ENCODE measurements around the gene KRT2. TPM values are rescaled to one million over a fixed set of nuclear protein-coding genes. Genes with fewer than 3 reads are reported as not detected.

The KRT2 gene
- total and polyA plus RNA-seq, 9 of the 15 experiments (the other 6 are each of a cell fraction or from before 2014, with no cell fraction given), result 0.03 to 0.69 (median 0.07) TPM; not detected in 2

GRCh38 chr12:52606581-52607218 is 45.3 kb downstream of the KRT2 start:
- no peaks in the 10 kb centered on the region for H3K9me1 ChIP-seq (ENCODE audit: control insufficient read depth, insufficient read depth, low read length)
- in situ Hi-C loops (cut with MboI) (no loop called here), intact Hi-C loops (cut with micrococcal nuclease) (no loop called here)
- WGBS (ENCODE audit: insufficient coverage, low coverage, missing lambda C conversion rate), result 19% methylated on average over 7 of the region's 7 CpGs
- H4K20me1 ChIP-seq (replicated peaks; ENCODE audit: control insufficient read depth, insufficient read depth, low read length), result no peaks in the 10 kb centered on the region
- BruUV-seq (replicated peaks), result no TSS peak
- no peak overlapping the region for H3K4me3 ChIP-seq
- H3K79me2 ChIP-seq (ENCODE audit: control insufficient read depth, insufficient read depth, low read length), result no peaks in the 10 kb centered on the region
- H3K9me3 ChIP-seq (replicated peaks; ENCODE audit: control insufficient read depth, insufficient read depth, low read depth, low read length), result no peaks in the 10 kb centered on the region
- POLR2A ChIA-PET, result interaction anchor here (0.5 kb wide), 1 partner anchor 300 kb away, joined by 4 read pairs; no protein-coding TSS in a partner anchor
- H3K4me2 ChIP-seq (ENCODE audit: insufficient read depth, low read length), result no peak overlapping the region
- peaks cover 0 to 17% of the 10 kb centered on the region in 2 experiments; a peak in 3 of 5 replicates for H3K27me3 ChIP-seq (ENCODE audit: control insufficient read depth in 2 of 2, insufficient read depth in 2 of 2, low read length in 2 of 2)
- DNase-seq (ENCODE audit: extremely low read depth in 1 of 4, low spot score in 3 of 4), result no peak
- ATAC-seq, result no peak; the same call in 2 of the 3 replicates
- CTCF ChIA-PET (ENCODE audit: low intra/inter-chr PET ratio), result no interaction called here
- peaks cover 6 to 7% of the 10 kb centered on the region in 2 experiments; a peak in 4 of 5 replicates for H3K4me1 ChIP-seq (replicated peaks in 1 of 2; ENCODE audit: control insufficient read depth in 2 of 2, insufficient read depth in 2 of 2, low read length in 2 of 2)
- H3K27ac ChIP-seq (ENCODE audit: extremely low read depth, low read depth, low read length), result no peak overlapping the region
- no peak overlapping the region for H3K9ac ChIP-seq (ENCODE audit: insufficient read depth in 1 of 2, low read depth in 2 of 2, low read length in 2 of 2)
- H3K36me3 ChIP-seq (ENCODE audit: control insufficient read depth, insufficient read depth, low read length), result no peaks in the 10 kb centered on the region
- H2AFZ ChIP-seq (ENCODE audit: low read depth, low read length), result no peak overlapping the region
- FAIRE-seq, result no peak
- TF ChIP-seq NR2C2 (CRISPR knock-in tag; IDR thresholded peaks at IDR 0.05) (no peak), NR2C2 (tag; IDR thresholded peaks at IDR 0.05) (no peak), ZNF3 (CRISPR knock-in tag; IDR thresholded peaks at IDR 0.05) (no peak), SP1 (CRISPR knock-in tag; IDR thresholded peaks at IDR 0.05) (no peak), THRA (IDR thresholded peaks at IDR 0.05) (no peak), TCFL5 (CRISPR knock-in tag; conservative IDR thresholded peaks at IDR 0.05) (no peak), MAZ (CRISPR knock-in tag; conservative IDR thresholded peaks at IDR 0.05 in 1 of 2, IDR thresholded peaks at IDR 0.05 in 1 of 2) (no peak), ATF3 (IDR thresholded peaks at IDR 0.05) (peak; percentile 30; the same call in 1 of the 2 replicates), ATF3 (CRISPR knock-in tag; conservative IDR thresholded peaks at IDR 0.05) (no peak), ZNF655 (CRISPR knock-in tag; IDR thresholded peaks at IDR 0.05) (no peak), ZNF445 (CRISPR knock-in tag; IDR thresholded peaks at IDR 0.05; ENCODE audit: low read depth) (no peak), IFI16 (CRISPR knock-in tag; IDR thresholded peaks at IDR 0.05) (no peak), E2F4 (CRISPR knock-in tag; IDR thresholded peaks at IDR 0.05; ENCODE audit: low read depth) (no peak), UBTF (IDR thresholded peaks at IDR 0.05; ENCODE audit: borderline replicate concordance in 1 of 2, low read depth in 2 of 2, low read length in 2 of 2) (no peak), ZNF232 (CRISPR knock-in tag; IDR thresholded peaks at IDR 0.05) (no peak)

Measured in K562 (cell line).